ENCODE data around the gene ACAD9. TPM values are rescaled to one million over a fixed set of nuclear protein-coding genes. Genes with fewer than 3 reads are reported as not detected.
A peak's percentile ranks its signal among the peaks of the same experiment; 100 is the strongest.
"Not testable (repeated sequence)": the region's sequence is repeated elsewhere in the genome, so short reads cannot be mapped to it uniquely, and the experiment has no call there.

The ACAD9 gene
- total RNA-seq, 2 donors from 2014 or later: 32.0 to 55.1 TPM

- no peaks in the 10 kb centered on the region for H3K27me3 ChIP-seq
- H3K9me3 ChIP-seq: no peaks in the 10 kb centered on the region
- no peak for TF ChIP-seq CTCF (IDR thresholded peaks at IDR 0.05)
- peak; percentile 38 for DNase-seq
- H3K36me3 ChIP-seq: no peaks in the 10 kb centered on the region
- H3K4me3 ChIP-seq: peak overlapping the region; percentile 91
- peaks cover 19% of the 10 kb centered on the region for H3K4me1 ChIP-seq
- peak overlapping the region; percentile 68 to 92 for H3K9ac ChIP-seq (ENCODE audit: low read depth in 2 of 2, low read length in 2 of 2)
- H3K27ac ChIP-seq: peak overlapping the region; percentile 88
- intact Hi-C loops (cut with DNase I): no loop called here
These were observed 780 bp upstream of the ACAD9 start for GRCh38 chr3:128878556-128879124.

GRCh38 chr3:128879991-128880390, 571 bp downstream of the ACAD9 start:
- intact Hi-C loops (cut with DNase I): no loop called here
- TF ChIP-seq CTCF (IDR thresholded peaks at IDR 0.05): no peak
- Histone ChIP-seq H3K9ac (ENCODE audit: low read depth in 2 of 2, low read length in 2 of 2) (peak overlapping the region; percentile 90 to 92), H3K4me3 (peak overlapping the region; percentile 91), H3K27ac (peak overlapping the region; percentile 88), H3K36me3 (no peaks in the 10 kb centered on the region), H3K4me1 (peaks cover 19% of the 10 kb centered on the region), H3K27me3 (no peaks in the 10 kb centered on the region), H3K9me3 (no peaks in the 10 kb centered on the region)
- no peak for DNase-seq

- H3K27me3 ChIP-seq; H3K36me3 ChIP-seq; intact Hi-C loops (cut with DNase I); H3K27ac ChIP-seq; H3K9me3 ChIP-seq; DNase-seq: not testable (repeated sequence)
- H3K4me3 ChIP-seq: peak overlapping the region; percentile 91
- H3K9ac ChIP-seq (ENCODE audit: low read depth in 2 of 2, low read length in 2 of 2): peak overlapping the region in 1 of 2 donors; percentile 92
- H3K4me1 ChIP-seq: peaks cover 19% of the 10 kb centered on the region
These were observed 1.0 kb downstream of the ACAD9 start for GRCh38 chr3:128880455-128880854.

GRCh38 chr3:128881576-128881975, 2.2 kb downstream of the ACAD9 start:
- Histone ChIP-seq H3K27ac (no peak overlapping the region), H3K4me3 (no peak overlapping the region), H3K27me3 (no peaks in the 10 kb centered on the region), H3K36me3 (no peaks in the 10 kb centered on the region), H3K9ac (ENCODE audit: low read depth in 2 of 2, low read length in 2 of 2) (no peak overlapping the region), H3K9me3 (no peaks in the 10 kb centered on the region), H3K4me1 (peaks cover 19% of the 10 kb centered on the region)
- DNase-seq: no peak
- intact Hi-C loops (cut with DNase I): no loop called here
- TF ChIP-seq CTCF (IDR thresholded peaks at IDR 0.05): no peak

- Histone ChIP-seq H3K27ac (no peak overlapping the region), H3K4me1 (peaks cover 19% of the 10 kb centered on the region), H3K9me3 (no peaks in the 10 kb centered on the region), H3K36me3 (no peaks in the 10 kb centered on the region), H3K9ac (ENCODE audit: low read depth in 2 of 2, low read length in 2 of 2) (no peak overlapping the region), H3K27me3 (no peaks in the 10 kb centered on the region), H3K4me3 (no peak overlapping the region)
- intact Hi-C loops (cut with DNase I): no loop called here
- DNase-seq: no peak
- TF ChIP-seq CTCF (IDR thresholded peaks at IDR 0.05): no peak
These were observed 3.3 kb downstream of the ACAD9 start for GRCh38 chr3:128882719-128883118.

GRCh38 chr3:128884992-128885391, 5.6 kb downstream of the ACAD9 start:
- Histone ChIP-seq H3K36me3 (no peaks in the 10 kb centered on the region), H3K4me1 (peaks cover 11% of the 10 kb centered on the region), H3K27me3 (no peaks in the 10 kb centered on the region), H3K27ac (no peak overlapping the region), H3K9ac (ENCODE audit: low read depth in 2 of 2, low read length in 2 of 2) (no peak overlapping the region), H3K4me3 (no peak overlapping the region), H3K9me3 (no peaks in the 10 kb centered on the region)
- DNase-seq: no peak
- TF ChIP-seq CTCF (IDR thresholded peaks at IDR 0.05): no peak
- intact Hi-C loops (cut with DNase I): no loop called here
